Thoracic aorta (tissue), 2 donors: Measurements from ENCODE around the gene CTF1. TPM values are rescaled to one million over a fixed set of nuclear protein-coding genes. Genes with fewer than 3 reads are reported as not detected.
A peak's percentile ranks its signal among the peaks of the same experiment; 100 is the strongest.

Experiments used
- ATAC-seq: fragments of 150-250 bp; one replicate; pipeline ENCODE4 v1.8.0; 2017; ENCODE audit warnings: low read depth; ENCODE audit not compliant: insufficient number of reproducible peaks, low FRiP score
- DNase-seq: peaks from one replicate; pipeline ENCODE4 v3.0.0-alpha.2; 2020; ENCODE audit warnings: low spot score
- H3K27ac ChIP-seq, 2 donors: fragments of 200-600 bp; sonication (generic); 1 replicate in 1 of 2; 2 replicates in 1 of 2; pipeline ENCODE4 v1.5.1; 2016; ENCODE audit warnings: mild to moderate bottlenecking in 2 of 2, moderate library complexity in 2 of 2
- H3K27me3 ChIP-seq: fragments of 200-600 bp; sonication (generic); replicated peaks from 2 replicates; pipeline ENCODE4 v1.6.0; 2016; ENCODE audit warnings: mild to moderate bottlenecking; ENCODE audit not compliant: insufficient read depth
- H3K36me3 ChIP-seq: fragments of 200-600 bp; sonication (generic); one replicate; pipeline ENCODE4 v1.5.1; 2016
- H3K4me1 ChIP-seq, 2 donors: fragments of 200-600 bp; sonication (generic); 1 replicate in 1 of 2; 2 replicates in 1 of 2; pipeline versions ENCODE4 v1.5.1 to v1.6.0; 2016; ENCODE audit warnings: low read depth in 2 of 2, mild to moderate bottlenecking in 1 of 2; ENCODE audit not compliant: control insufficient read depth in 1 of 2
- H3K4me3 ChIP-seq: fragments of 200-600 bp; sonication (generic); 2 replicates; pipeline ENCODE4 v1.5.1; 2016; ENCODE audit warnings: mild to moderate bottlenecking
- H3K9me3 ChIP-seq: fragments of 200-600 bp; sonication (generic); 2 replicates; pipeline ENCODE4 v1.5.1; 2016
- CTCF ChIP-seq: fragments of 200-600 bp; sonication (generic); IDR thresholded peaks from one replicate; pipeline ENCODE4 v1.5.1; 2019; ENCODE audit warnings: antibody characterized with exemption
- total RNA-seq, 2 donors: library from RNA; depleted of rRNA; stranded (reverse); fragments of >200 nt; gene quantifications; one replicate each; pipeline versions ENCODE4 v1.1.0 to v1.2.3, GENCODE V29; 2016

Gene CTF1
- total RNA-seq, 2 donors from 2014 or later, result 3.8 TPM

- H3K9me3 ChIP-seq, result no peaks in the 10 kb centered on the region
- no peak for TF ChIP-seq CTCF
- no peak for DNase-seq
- ATAC-seq, result no peak
- H3K4me3 ChIP-seq, result no peak overlapping the region
- H3K36me3 ChIP-seq, result no peaks in the 10 kb centered on the region
- H3K4me1 ChIP-seq, result peaks cover 17 to 36% of the 10 kb centered on the region in 2 donors
- H3K27me3 ChIP-seq, result no peaks in the 10 kb centered on the region
- no peak overlapping the region for H3K27ac ChIP-seq
Measured at GRCh38 chr16:30899794-30900193, 3.4 kb downstream of the CTF1 start.

DNA sequence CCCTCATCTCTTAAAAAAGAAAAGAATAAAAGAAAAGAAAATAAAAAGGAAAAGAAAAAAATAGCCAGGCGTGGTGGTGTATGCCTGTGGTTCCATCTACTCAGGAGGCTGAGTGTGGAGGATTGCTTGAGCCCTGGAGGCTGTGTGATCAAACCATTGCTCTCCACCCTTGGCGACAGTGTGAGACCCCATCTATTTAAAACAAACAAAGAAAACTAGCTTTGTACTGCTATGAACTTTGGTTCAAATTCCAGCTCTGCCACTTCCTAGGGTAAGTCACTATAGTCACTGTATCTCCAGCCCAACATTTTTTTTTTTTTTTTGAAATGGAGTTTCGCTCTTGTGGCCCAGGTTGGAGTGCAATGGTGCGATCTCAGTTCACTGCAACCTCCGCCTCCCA is 4.2 kb downstream of the CTF1 start:
- Histone ChIP-seq H3K36me3 (no peaks in the 10 kb centered on the region), H3K4me3 (no peak overlapping the region), H3K9me3 (no peaks in the 10 kb centered on the region), H3K27ac (no peak overlapping the region), H3K27me3 (no peaks in the 10 kb centered on the region), H3K4me1 (peaks cover 16 to 28% of the 10 kb centered on the region in 2 donors)
- DNase-seq (no peak), ATAC-seq (no peak)
- TF ChIP-seq CTCF, result no peak

DNA sequence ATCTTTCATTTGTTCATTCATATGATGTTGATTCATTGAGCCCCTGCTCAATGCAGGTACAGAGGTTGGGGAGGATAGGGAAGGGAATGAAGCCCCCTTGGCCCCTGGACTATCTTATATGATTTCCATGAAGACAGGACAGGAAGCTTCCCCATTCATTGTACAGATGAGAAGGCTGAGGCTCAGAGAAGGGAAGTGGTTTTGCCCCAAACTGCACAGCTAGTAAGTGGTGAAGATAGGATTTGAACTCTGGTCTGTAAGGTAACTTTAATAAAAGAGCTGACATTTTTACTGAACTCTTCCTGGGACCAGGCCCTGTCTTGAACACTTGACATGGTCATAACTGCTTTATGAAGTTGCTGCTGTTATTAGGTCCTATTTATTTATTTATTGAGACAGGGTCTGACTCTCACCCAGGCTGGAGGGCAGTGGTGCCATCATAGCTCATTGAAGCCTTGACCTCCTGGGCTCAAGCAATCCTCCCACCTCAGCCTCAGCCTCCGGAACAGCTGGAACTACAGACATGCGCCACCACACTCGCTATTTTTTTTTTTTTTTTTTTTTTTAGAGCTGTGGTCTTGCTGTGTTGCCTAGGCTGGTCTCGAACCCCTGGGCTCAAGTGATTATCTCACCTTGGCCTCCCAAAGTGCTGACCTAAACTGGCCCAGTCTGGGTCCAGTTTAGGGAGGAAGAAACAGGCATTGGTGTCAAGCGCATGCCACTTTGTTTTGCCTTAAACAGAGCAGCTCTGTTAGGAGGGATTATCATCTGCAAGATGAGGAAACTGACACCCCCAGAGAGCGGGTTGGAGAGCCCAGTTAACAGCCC is 5.0 kb downstream of the CTF1 start:
- Histone ChIP-seq H3K27me3 (no peaks in the 10 kb centered on the region), H3K36me3 (no peaks in the 10 kb centered on the region), H3K27ac (peak overlapping the region; percentile 72 to 77), H3K4me3 (peak overlapping the region; percentile 78), H3K4me1 (peaks cover 12 to 20% of the 10 kb centered on the region in 2 donors), H3K9me3 (no peaks in the 10 kb centered on the region)
- ATAC-seq (no peak), DNase-seq (no peak)
- TF ChIP-seq CTCF, result no peak

GRCh38 chr16:30902029-30902972 is 5.9 kb downstream of the CTF1 start:
- Histone ChIP-seq H3K9me3 (no peaks in the 10 kb centered on the region), H3K27ac (peak overlapping the region; percentile 76 to 92), H3K36me3 (no peaks in the 10 kb centered on the region), H3K4me1 (peaks cover 12 to 18% of the 10 kb centered on the region in 2 donors), H3K4me3 (peak overlapping the region; percentile 81), H3K27me3 (no peaks in the 10 kb centered on the region)
- DNase-seq, result no peak
- peak; percentile 13 for TF ChIP-seq CTCF
- peak; percentile 54 for ATAC-seq

- Histone ChIP-seq H3K9me3 (no peaks in the 10 kb centered on the region), H3K4me3 (peak overlapping the region; percentile 81), H3K36me3 (no peaks in the 10 kb centered on the region), H3K27me3 (no peaks in the 10 kb centered on the region), H3K4me1 (peaks cover 12 to 15% of the 10 kb centered on the region in 2 donors), H3K27ac (peak overlapping the region; percentile 76 to 92)
- no peak for ATAC-seq
- DNase-seq, result no peak
- TF ChIP-seq CTCF, result no peak
Measured at GRCh38 chr16:30903002-30903401, 6.6 kb downstream of the CTF1 start.
